A549 (cell line): ENCODE measurements around the gene INSYN2B.

Experiments
- CEBPB ChIP-seq, 2 experiments: fragments of >200 bp in 1 of 2; sonication (Bioruptor Twin) in 1 of 2; formaldehyde crosslinking in 1 of 2; IDR thresholded peaks; 2 replicates each; pipeline ENCODE4 v1.6.1; 2012 to 2016
- CHD4 ChIP-seq: fragments of 200-600 bp; sonication (generic); IDR thresholded peaks from 2 replicates; pipeline ENCODE4 v1.6.1; 2016; ENCODE audit warnings: antibody characterized with exemption, mild to moderate bottlenecking, borderline replicate concordance
- CTCF ChIP-seq: fragments of >200 bp; sonication (Bioruptor Twin); formaldehyde crosslinking; IDR thresholded peaks from 3 replicates; pipeline ENCODE4 v1.5.1; 2016
- EHF ChIP-seq: fragments of 250-450 bp; sonication (Bioruptor Pico); IDR thresholded peaks from 2 replicates; pipeline ENCODE4 v1.5.0; 2020; ENCODE audit warnings: mild to moderate bottlenecking
- EP300 ChIP-seq, 2 experiments: fragments of >200 bp; sonication (Bioruptor Twin); formaldehyde crosslinking; IDR thresholded peaks; 2 replicates in 1 of 2; 3 replicates in 1 of 2; pipeline ENCODE4 v1.6.1; 2016 to 2017
- ESRRA ChIP-seq: fragments of 150-350 bp; IDR thresholded peaks from 2 replicates; pipeline ENCODE4 v1.6.1; 2014; ENCODE audit warnings: mild to moderate bottlenecking, low read length, borderline replicate concordance
- FOSB ChIP-seq: fragments of 250-450 bp; sonication (Bioruptor Pico); IDR thresholded peaks from 2 replicates; pipeline ENCODE4 v1.5.0; 2020; ENCODE audit warnings: mild to moderate bottlenecking, moderate library complexity
- POLR2A ChIP-seq: IDR thresholded peaks from 2 replicates; pipeline ENCODE4 v1.6.1; 2012; ENCODE audit warnings: mild to moderate bottlenecking, low read length

- no peak for TF ChIP-seq EHF (CRISPR knock-in tag)
- no peak for TF ChIP-seq ESRRA
- no peak for TF ChIP-seq EP300 (IDR thresholded peaks at IDR 0.05)
- no peak for TF ChIP-seq FOSB (CRISPR knock-in tag)
- no peak for TF ChIP-seq CTCF
- no peak for TF ChIP-seq POLR2A
- no peak for TF ChIP-seq CHD4
- no peak for TF ChIP-seq CEBPB (IDR thresholded peaks at IDR 0.05)
Observed at GRCh38 chr5:169893571-169893970, 86.7 kb downstream of the INSYN2B start.
